GM23248 (cell line): ENCODE results near the gene BEST2. TPM values are rescaled to one million over a fixed set of nuclear protein-coding genes. Genes with fewer than 3 reads are reported as not detected.

ENCODE experiments used
- DNase-seq: peaks from one replicate; pipeline ENCODE4 v3.0.0-alpha.2; 2015
- H2AFZ ChIP-seq: fragments of 200-600 bp; sonication (generic); 2 replicates; pipeline ENCODE4 v1.6.1; 2016; ENCODE audit warnings: antibody characterized with exemption
- H3F3A ChIP-seq: fragments of 200-600 bp; sonication (generic); 2 replicates; pipeline ENCODE4 v1.6.1; 2016; ENCODE audit warnings: mild to moderate bottlenecking, antibody characterized with exemption, mixed run types; ENCODE audit not compliant: insufficient read depth
- H3K27ac ChIP-seq: fragments of 200-600 bp; sonication (generic); 2 replicates; pipeline ENCODE4 v1.5.1; 2016; ENCODE audit warnings: mild to moderate bottlenecking
- H3K27me3 ChIP-seq: fragments of 200-600 bp; sonication (generic); replicated peaks from 2 replicates; pipeline ENCODE4 v1.6.1; 2016; ENCODE audit warnings: mild to moderate bottlenecking; ENCODE audit not compliant: insufficient read depth
- H3K36me3 ChIP-seq: fragments of 200-600 bp; sonication (generic); 2 replicates; pipeline ENCODE4 v1.6.1; 2016; ENCODE audit warnings: low read depth, mild to moderate bottlenecking
- H3K4me1 ChIP-seq: fragments of 200-600 bp; sonication (generic); 2 replicates; pipeline ENCODE4 v1.6.1; 2016; ENCODE audit warnings: mild to moderate bottlenecking; ENCODE audit not compliant: insufficient read depth
- H3K4me2 ChIP-seq: fragments of 200-600 bp; sonication (generic); one replicate; pipeline ENCODE4 v1.6.1; 2016; ENCODE audit warnings: mild to moderate bottlenecking; ENCODE audit not compliant: unreplicated experiment
- H3K4me3 ChIP-seq: fragments of 200-600 bp; sonication (generic); 2 replicates; pipeline ENCODE4 v1.5.1; 2016; ENCODE audit warnings: mild to moderate bottlenecking
- H3K79me2 ChIP-seq: fragments of 200-600 bp; sonication (generic); 2 replicates; pipeline ENCODE4 v1.6.1; 2016; ENCODE audit warnings: mild to moderate bottlenecking; ENCODE audit not compliant: insufficient read depth
- H3K9ac ChIP-seq: fragments of 200-600 bp; sonication (generic); 2 replicates; pipeline ENCODE4 v1.6.1; 2016; ENCODE audit warnings: mild to moderate bottlenecking
- H3K9me2 ChIP-seq: fragments of 200-600 bp; sonication (generic); 2 replicates; pipeline ENCODE4 v1.6.1; 2016; ENCODE audit warnings: mixed run types, mild to moderate bottlenecking, moderate library complexity; ENCODE audit not compliant: insufficient read depth
- H3K9me3 ChIP-seq: fragments of 200-600 bp; sonication (generic); one replicate; pipeline ENCODE4 v1.6.1; 2017; ENCODE audit warnings: low read depth
- H4K20me1 ChIP-seq: fragments of 200-600 bp; sonication (generic); 2 replicates; pipeline ENCODE4 v1.6.0; 2016; ENCODE audit not compliant: insufficient read depth
- EZH2 ChIP-seq: fragments of 200-600 bp; sonication (generic); IDR thresholded peaks from 2 replicates; pipeline ENCODE4 v1.6.1; 2018; ENCODE audit warnings: antibody characterized with exemption, mild to moderate bottlenecking; ENCODE audit not compliant: insufficient read depth, poor library complexity, severe bottlenecking
- EZH2phosphoT487 ChIP-seq: fragments of 200-600 bp; sonication (generic); IDR thresholded peaks from 2 replicates; pipeline ENCODE4 v1.6.1; 2018; ENCODE audit warnings: antibody characterized with exemption, moderate library complexity, mild to moderate bottlenecking, low read depth; ENCODE audit not compliant: insufficient read depth
- WGBS, 2 experiments: methylation state at CpG; one replicate each; pipeline ENCODE4 v1.1.6; 2015 to 2017; ENCODE audit warnings: low lambda C conversion rate in 2 of 2, low coverage in 1 of 2; ENCODE audit errors: missing lambda C conversion rate in 2 of 2; 5-methylcytosine and 5-hydroxymethylcytosine counted together
- in situ Hi-C: fragments of 300-500 bp; cut with MboI; formaldehyde crosslinking; loops from 2 replicates; pipeline ENCODE4 v1.15.0; 2020
- polyA plus RNA-seq: library from polyadenylated mRNA; unstranded; fragments of >200 nt; fragmentation: Nextera tagmentation; extraction: Ambion mirVana; gene quantifications from 2 replicates; pipeline ENCODE4 v1.2.1, GENCODE V29; 2016
- total RNA-seq: library from RNA; depleted of rRNA; stranded (reverse); fragments of >200 nt; shearing (Covaris generic); gene quantifications from 2 replicates; pipeline ENCODE4 v1.2.3, GENCODE V29; 2014

The BEST2 gene
- total and polyA plus RNA-seq, 2 experiments from 2014 or later, result not detected

DNA sequence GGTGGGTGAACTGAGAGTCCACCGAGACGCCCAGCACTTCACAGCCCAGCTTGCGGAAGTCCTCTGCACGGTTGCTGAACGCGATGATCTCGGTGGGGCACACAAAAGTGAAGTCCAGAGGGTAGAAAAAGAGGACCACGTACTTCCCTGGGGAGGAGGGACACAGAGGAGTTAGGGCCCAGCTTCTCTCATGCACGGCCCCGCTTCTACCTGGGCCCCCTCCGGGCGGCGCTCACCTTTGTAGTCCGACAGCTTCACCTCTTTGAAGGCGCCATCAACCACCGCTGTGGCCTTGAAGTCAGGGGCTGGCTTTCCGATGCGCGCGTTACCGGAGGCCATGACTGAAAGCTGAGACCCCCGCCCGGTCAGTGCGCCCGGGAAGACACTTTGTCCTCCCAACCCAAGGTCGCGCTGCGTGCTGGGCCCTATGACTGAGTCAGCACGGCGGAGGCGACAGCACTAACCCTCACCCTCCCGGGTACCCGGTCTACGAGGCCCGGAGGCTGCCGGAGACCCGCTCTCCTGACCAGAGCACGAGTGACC is 49.4 kb downstream of the BEST2 start:
- H3K36me3 ChIP-seq, result no peaks in the 10 kb centered on the region
- 11 to 14% methylated on average over 38 of the region's 38 CpGs for WGBS, 2 experiments
- peak overlapping the region; percentile 83 for H3K4me3 ChIP-seq
- peak overlapping the region; percentile 95 for H3K4me2 ChIP-seq
- peak overlapping the region; percentile 83 for H3K9ac ChIP-seq
- H2AFZ ChIP-seq, result peak overlapping the region; percentile 92
- peaks cover 17% of the 10 kb centered on the region; the same call in 1 of the 2 replicates for H3F3A ChIP-seq
- H3K79me2 ChIP-seq, result no peaks in the 10 kb centered on the region; the same call in 1 of the 2 replicates
- peaks cover 4% of the 10 kb centered on the region; the same call in 1 of the 2 replicates for H3K4me1 ChIP-seq
- no peak overlapping the region for H3K27ac ChIP-seq
- H3K27me3 ChIP-seq, result no peaks in the 10 kb centered on the region
- H3K9me2 ChIP-seq, result no peaks in the 10 kb centered on the region
- DNase-seq, result peak; percentile 47
- H4K20me1 ChIP-seq, result no peaks in the 10 kb centered on the region
- in situ Hi-C loops, result no loop called here
- TF ChIP-seq EZH2 (no peak), EZH2phosphoT487 (no peak)
- H3K9me3 ChIP-seq, result no peaks in the 10 kb centered on the region

DNA sequence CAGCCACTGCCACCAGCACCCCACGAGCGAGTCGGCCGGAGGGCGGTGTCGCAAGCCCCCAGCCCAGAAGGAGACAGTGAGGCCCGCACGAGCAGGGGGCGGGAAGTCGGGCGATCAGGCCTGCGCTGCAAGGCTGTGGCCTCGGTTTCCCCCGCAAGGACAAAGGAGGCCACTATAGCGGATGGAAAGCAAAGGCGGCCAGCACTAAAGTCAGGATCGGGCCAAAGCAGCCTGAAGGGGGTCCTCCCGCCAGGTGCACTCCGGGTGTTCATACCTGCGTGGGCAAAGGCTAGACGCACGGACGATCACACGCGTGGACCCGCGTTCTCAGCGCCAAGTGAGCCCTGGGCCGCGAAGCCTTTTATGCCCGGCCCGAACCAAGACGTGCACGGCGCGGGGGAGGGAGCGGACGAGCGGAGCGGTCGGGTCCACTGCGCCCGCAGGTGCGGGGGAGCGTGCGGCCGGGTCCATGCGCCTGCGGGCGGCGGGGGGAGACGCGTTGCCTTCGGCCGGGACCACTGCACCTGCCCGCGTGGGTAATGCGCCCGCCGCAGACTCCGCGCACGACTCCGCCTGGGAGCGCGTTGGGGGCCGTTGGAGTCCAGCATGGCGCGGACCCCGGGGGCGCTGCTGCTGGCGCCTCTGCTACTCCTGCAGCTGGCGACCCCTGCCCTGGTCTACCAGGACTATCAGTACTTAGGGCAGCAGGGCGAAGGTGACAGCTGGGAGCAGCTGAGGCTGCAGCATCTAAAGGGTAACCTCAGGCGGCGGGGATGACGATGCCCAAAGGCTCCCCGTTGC is 50.1 kb downstream of the BEST2 start, which contains the start of the genes PRDX2 and THSD8:
Gene PRDX2, minus strand, starts transcription at position 335 of the 801 bp plus-strand sequence. CDS start 539 bp downstream, outside the sequence.
Gene THSD8, plus strand, starts transcription at position 604 of the 801 bp plus-strand sequence. Its CDS starts 3 bp downstream, at position 607.
- H3K27ac ChIP-seq, result no peak within 1 kb of the TSS
- in situ Hi-C loops, result no loop called here
- WGBS, 2 experiments, result 1% methylated on average over 62 to 66 of the region's 78 CpGs
- H3K9me2 ChIP-seq, result no peaks in the 10 kb centered on the region
- no peaks in the 10 kb centered on the region for H3K9me3 ChIP-seq
- H2AFZ ChIP-seq, result peak within 1 kb of the TSS; percentile 92
- peak within 1 kb of the TSS; percentile 83 for H3K9ac ChIP-seq
- DNase-seq, result peak; percentile 86
- H3K4me2 ChIP-seq, result peak within 1 kb of the TSS; percentile 95
- H3K27me3 ChIP-seq, result no peaks in the 10 kb centered on the region
- H3K4me3 ChIP-seq, result peak within 1 kb of the TSS; percentile 83
- no peaks in the 10 kb centered on the region for H3K4me1 ChIP-seq
- no peaks in the 10 kb centered on the region for H4K20me1 ChIP-seq
- no peaks in the 10 kb centered on the region for H3K36me3 ChIP-seq
- TF ChIP-seq EZH2phosphoT487, result no peak
- TF ChIP-seq EZH2, result no peak
- H3F3A ChIP-seq, result 0 out of 2 replicates have a peak, but pooled peaks cover 13% of the 10 kb centered on the region
- peaks cover 1% of the 10 kb centered on the region; the same call in 1 of the 2 replicates for H3K79me2 ChIP-seq

- Histone ChIP-seq H3K27ac (no peak overlapping the region), H3K27me3 (no peaks in the 10 kb centered on the region), H3K4me2 (peak overlapping the region; percentile 95), H3K4me1 (no peaks in the 10 kb centered on the region), H4K20me1 (no peaks in the 10 kb centered on the region), H3K79me2 (peaks cover 6% of the 10 kb centered on the region; the same call in 1 of the 2 replicates), H3K9me3 (no peaks in the 10 kb centered on the region), H3F3A (0 out of 2 replicates have a peak, but pooled peaks cover 6% of the 10 kb centered on the region), H2AFZ (peak overlapping the region; percentile 92), H3K36me3 (no peaks in the 10 kb centered on the region), H3K9ac (peak overlapping the region; percentile 83), H3K9me2 (no peaks in the 10 kb centered on the region), H3K4me3 (peak overlapping the region; percentile 83)
- peak; percentile 48 for DNase-seq
- TF ChIP-seq EZH2, result no peak
- TF ChIP-seq EZH2phosphoT487, result no peak
- in situ Hi-C loops, result no loop called here
- 33 to 34% methylated on average over 22 of the region's 22 CpGs for WGBS, 2 experiments
These were observed 50.9 kb downstream of the BEST2 start for GRCh38 chr19:12802267-12803106.

DNA sequence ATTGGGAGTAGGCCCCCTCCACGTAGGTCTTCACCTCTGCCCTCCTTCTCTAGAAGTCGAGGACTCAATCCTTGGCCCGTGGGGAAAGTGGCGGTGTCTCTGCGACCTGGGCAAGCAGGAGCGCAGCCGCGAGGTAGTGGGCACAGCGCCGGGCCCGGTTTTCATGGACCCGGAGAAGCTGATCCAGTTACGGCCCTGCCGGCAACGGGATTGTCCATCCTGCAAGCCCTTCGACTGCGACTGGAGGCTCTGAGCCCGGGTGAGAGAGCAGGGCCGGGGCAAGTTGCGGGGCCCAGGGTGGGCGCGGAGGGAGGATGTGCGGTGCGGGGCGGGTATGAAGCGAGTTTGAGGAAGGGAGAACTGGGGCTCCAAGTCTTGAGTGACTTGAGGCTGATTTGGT is 52.5 kb downstream of the BEST2 start:
- Histone ChIP-seq H3K9me2 (no peaks in the 10 kb centered on the region), H3K4me1 (no peaks in the 10 kb centered on the region), H3K4me3 (no peak overlapping the region), H3K36me3 (no peaks in the 10 kb centered on the region), H3K9me3 (no peaks in the 10 kb centered on the region), H3K9ac (no peak overlapping the region), H3K27ac (no peak overlapping the region), H2AFZ (no peak overlapping the region), H3F3A (0 out of 2 replicates have a peak, but pooled peaks cover 6% of the 10 kb centered on the region), H4K20me1 (no peaks in the 10 kb centered on the region), H3K79me2 (peaks cover 6% of the 10 kb centered on the region; the same call in 1 of the 2 replicates), H3K27me3 (no peaks in the 10 kb centered on the region), H3K4me2 (no peak overlapping the region)
- TF ChIP-seq EZH2phosphoT487, result no peak
- no peak for TF ChIP-seq EZH2
- 94 to 95% methylated on average over 18 to 26 of the region's 26 CpGs for WGBS, 2 experiments
- DNase-seq, result no peak
- in situ Hi-C loops, result no loop called here
